LoVo (cell line): ENCODE measurements around the gene NHP2.
"Not testable (repeated sequence)": the region's sequence is repeated elsewhere in the genome, so short reads cannot be mapped to it uniquely, and the experiment has no call there.

Experiments used
- DNase-seq: peaks from one replicate; pipeline ENCODE4 v3.0.0-alpha.2; 2016; ENCODE audit warnings: low spot score

NHP2 gene

DNA sequence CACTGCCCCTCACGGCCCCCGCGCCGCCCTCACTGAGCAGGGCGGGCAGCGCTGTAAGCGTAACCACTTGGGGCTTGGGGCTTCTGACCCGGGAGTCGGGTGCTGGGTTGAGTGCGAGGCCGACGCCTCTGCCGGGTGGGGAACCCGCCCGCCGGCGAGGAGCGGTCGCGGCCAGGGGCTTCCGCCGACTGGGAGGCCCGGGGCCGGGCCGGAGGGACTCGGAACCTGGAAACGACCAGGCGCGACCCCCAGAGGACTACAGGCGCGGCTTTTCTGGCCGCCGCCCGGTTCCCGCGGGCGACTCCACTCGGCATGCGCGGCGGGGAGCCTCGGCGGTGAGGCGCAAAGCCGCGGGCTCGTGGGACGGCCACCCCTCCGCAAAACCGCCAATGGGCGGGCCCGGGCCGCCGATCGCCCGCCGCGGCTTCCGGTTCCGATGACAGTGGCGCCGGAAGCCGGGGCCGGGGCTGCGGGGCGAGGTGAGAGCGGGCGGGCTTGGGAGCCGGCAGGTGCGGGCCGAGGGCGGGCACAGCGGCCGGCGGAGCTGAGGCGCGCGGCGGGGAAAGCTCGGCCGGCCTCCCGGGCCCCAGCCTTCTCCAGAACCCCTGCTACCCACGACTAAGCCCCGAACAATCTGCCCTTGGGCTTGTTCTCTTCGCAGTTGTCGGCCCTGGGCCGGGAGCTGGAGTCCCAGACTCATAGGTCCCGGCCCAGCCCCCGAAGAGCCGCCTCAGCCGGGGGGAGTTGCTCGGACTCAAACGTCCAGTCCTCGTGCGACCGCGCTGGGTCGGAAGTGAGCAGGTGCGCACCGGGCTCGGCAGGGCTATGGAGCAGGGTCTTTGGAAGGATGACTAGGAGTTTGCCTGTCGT is 22.9 kb downstream of the NHP2 start, which contains the start of gene RMND5B:
RMND5B (plus strand) TSS at position 439 of the 870 bp plus-strand sequence. CDS start 7,106 bp downstream, outside the sequence.
- DNase-seq = peak; percentile 90

DNA sequence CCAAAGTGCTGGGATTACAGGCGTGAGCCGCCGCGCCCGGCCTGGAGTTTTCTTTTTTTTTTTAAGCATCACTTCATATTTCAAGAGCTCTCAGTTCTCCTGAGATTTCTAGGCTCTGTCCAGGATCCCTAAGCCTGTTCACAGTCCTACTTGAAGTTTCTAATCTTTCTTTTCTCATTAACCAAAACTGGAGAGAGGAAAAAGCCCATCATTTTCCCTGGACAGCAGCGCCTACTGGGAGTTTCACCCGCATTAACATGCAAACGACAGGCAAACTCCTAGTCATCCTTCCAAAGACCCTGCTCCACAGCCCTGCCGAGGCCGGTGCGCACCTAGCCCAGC is 23.5 kb downstream of the NHP2 start:
- DNase-seq = not testable (repeated sequence)

- no peak for DNase-seq
Observed at GRCh38 chr5:178129296-178129695, 24.4 kb downstream of the NHP2 start.

- not testable (repeated sequence) for DNase-seq
Observed at GRCh38 chr5:178127300-178128009, 26.2 kb downstream of the NHP2 start.

DNA sequence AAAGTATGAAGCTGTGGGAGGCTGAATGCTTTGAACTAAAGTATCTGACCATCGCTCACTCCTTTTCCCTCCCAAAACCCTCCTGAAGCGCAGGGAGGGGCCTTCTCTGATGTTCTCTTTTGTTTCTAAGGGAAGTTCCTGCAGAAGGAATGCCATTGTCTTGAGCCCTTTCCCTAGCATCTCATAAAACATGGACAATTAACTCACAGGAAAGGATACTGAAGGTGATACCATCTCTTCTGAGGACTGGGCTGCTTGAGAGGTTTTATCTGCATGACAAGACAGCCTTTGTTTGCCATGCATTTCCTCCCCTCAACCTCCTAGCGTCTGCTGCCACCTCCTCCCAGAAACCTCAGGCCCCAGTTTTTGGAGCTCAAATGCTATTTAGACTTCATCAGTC is 27.1 kb downstream of the NHP2 start:
- DNase-seq = no peak

DNA sequence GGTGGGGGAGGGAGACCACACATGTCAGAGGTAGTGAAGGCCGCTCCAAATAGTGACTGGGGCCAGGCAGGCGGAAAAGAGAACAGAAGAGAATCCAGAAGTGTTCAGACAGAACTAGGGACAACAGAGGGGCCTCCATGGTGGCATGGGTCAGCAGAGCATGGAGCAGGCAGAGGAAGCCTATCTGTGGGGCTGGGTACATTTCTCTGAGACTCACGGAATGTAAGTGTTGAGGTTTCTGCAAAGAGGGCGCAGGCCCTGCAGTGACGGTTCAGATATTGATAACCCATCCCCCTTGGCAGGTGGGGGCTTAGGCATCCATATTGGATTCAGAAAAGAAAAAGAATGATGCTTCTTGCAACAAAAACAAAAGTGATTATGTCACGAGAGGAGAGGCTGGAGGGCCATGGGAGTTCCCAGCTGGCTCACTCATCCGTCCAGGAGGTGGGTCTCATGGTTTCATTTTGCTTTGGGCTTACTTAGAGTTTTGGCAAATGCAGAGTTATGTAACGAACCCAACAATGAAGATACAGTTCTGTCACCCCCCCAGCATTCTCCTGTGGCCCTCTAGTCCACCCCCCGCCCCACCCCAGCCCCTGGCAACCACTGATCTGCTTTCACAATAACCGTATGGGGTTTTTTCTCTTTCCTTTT is 28.3 kb downstream of the NHP2 start:
- DNase-seq = no peak

- DNase-seq = no peak
Observed at GRCh38 chr5:178123966-178124925, 29.4 kb downstream of the NHP2 start.

DNA sequence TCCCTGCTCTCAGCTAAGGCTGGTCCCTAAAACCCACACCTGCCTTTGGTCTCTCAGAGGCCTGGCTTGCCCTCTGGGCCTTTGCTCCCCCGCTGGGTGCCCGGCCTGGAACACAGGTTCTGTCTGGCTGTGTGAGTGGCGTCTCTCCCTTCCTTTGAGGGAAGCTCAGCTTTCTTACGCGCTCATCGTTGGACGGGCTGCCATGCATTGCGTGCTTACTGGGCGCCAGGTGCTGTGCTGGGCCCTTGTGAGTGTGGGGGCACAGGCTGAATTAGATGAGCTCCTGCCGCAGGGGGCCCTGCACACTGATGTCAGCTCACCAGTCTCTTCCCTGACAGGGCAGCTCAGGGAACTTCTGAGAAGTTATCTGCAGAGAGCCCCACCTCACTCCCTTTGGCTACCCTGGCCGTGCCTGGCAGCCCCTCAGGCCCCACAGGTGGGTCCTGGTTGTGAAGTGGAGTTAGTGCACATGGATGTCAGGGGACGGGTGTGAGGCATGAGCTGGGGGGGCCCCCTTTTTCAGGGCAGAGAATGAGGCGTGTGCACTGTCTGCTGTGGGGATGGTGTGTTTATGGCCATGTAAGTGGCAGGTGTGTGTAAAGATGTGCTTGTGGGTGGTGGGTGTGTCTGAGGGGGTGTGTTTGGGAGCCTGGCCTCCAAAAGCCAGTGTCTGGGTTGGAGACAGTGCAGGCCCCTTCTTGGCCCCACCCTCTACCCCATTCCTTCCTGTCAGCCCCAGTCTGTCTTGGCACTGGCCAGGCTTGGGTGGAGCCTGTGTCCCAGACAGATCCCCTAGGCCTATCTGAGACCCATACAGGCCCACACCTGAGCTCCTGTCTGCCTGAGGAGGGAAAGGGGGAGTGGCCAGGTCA is 30.4 kb downstream of the NHP2 start:
- DNase-seq = no peak

DNA sequence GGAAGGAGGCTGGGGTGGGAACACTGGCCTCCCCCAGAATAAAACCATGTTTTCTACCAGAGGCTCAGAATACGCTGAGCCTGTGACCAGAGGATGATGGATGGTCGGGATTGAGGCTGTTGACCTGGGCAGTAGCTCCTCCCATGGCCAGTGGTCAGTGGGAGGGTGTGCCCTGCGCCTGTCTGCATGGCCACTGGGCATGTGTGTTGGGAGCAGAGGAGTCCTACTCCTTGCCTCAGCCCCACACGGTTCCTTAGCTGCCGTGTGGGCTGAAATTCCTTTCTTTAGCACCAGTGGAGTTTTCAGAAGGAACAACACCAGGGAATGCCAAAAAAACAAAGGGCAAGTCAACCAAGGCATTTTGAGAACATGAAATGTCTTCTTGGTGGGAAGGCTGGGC is 31.3 kb downstream of the NHP2 start:
- DNase-seq = no peak

GRCh38 chr5:178121391-178122276 is 32.1 kb downstream of the NHP2 start:
- DNase-seq = no peak

DNA sequence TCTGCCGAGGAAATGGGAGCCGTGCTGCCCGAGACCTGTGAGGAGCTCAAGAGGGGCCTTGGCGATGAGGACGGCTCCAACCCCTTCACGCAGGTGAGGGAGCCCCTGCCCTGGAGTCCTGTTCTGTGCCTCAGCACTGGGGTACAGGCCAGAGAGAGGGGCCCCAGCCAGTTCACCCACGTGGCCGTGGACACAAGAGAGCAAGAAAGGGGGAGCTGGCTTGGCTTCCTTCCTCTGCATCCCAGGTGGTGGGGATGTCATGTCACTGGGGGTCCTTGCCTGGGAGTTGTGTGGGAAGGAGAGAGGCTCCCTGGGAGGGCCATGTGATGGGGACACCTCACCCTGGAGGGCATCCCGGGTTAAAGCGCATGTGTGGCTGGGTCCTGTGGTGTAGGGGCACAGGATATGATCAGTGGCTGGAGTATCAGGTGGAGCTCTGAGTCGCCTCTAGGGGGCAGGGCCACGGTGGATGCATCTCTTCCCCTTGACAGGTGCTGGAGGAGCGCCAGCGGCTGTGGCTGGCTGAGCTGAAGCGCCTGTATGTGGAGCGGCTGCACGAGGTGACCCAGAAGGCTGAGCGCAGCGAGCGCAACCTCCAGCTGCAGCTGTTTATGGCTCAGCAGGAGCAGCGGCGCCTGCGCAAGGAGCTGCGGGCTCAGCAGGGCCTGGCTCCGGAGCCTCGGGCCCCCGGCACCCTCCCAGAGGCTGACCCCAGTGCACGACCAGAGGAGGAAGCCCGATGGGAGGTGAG is 32.9 kb downstream of the NHP2 start:
- no peak for DNase-seq

- no peak for DNase-seq
Observed at GRCh38 chr5:178119915-178120606, 33.6 kb downstream of the NHP2 start.

DNA sequence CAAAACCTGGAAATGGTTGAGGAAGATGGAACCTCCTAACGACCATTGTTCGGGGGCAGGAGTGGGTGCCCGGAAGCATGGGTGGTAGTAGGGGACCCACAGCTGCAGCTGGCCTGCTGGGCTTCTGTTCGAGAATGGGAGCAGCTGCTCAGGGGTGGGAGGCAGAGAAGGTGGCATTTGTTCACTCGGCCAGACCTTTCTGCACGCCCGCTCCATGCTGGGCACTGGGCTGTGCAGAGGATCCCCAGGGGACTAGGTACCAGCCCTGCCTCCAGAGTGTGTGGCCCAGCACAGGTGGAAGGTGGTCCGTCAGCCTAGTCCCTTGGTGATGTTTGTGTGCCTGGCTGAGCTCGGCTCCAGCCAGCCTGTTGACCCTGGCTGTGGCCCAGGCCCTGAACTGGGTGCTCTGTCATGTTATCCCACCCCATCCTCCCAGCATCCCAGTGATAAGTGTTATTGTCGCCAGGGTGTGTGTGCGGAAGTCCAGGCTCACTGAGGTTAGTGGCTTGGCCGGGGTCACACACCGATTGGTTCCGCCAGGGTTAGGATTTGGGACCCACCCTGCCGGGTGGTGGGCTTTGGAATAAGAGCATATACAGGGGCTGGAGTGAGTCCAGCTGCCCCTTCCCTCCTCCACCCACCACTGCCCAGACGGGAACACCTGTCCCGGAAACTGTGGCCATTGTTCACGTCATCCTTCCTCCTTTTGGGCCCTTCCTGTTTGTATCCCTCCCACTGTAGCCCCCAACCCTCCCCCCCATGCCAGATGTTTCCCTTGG is 35.6 kb downstream of the NHP2 start:
- no peak for DNase-seq

DNA sequence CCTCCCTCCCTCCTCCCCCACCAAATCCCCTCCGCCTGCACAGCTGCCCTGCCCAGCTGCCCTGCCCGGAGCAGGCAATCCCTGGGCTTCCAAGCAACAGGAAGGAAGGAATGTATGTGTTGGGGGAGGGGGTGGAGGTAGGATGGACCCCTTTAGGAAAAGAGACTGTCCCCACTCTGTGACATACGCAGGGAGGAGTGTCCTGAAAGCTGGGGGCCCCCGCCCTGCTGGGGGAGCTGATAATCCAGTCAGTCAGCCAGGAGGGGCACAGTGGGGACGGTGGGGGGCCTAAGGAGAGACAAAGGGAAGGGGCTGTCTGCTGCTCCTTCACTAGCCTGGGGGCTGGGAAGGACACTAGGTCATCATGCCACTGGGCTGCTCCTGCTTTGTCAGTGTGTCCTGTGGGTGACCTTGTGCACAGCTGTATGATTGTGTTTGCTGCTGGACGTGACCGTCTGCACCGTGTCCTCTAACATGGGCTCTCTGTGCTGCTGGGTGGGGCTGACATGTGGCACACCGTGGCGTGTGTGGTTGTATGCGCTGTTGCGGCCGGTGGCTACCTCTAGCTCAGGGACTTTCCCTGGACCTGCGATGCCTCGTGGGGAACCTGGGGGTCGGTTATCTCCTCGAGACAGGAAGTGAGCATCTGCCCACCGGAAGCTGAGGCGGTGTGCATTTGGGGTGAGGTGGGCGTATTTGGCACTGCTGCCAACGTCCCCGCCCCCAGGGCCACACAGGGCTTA is 37.4 kb downstream of the NHP2 start:
- no peak for DNase-seq

DNA sequence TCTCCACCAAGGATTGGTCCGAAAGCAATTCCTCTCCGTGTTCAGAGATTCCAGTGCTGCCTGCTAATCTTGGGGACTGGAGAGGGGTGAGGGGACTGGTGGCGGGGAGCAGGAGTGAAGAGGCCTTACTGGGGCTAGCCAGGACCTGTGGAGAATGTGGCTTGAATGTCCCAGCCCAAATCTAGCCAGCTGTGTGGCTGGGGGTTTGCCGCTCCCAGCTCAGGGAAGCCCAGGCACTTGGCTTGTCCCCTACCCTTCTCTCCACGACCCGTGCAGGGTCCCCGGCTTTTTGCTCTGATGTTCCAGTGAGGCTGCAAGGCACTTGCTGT is 37.9 kb downstream of the NHP2 start:
- no peak for DNase-seq

- no peak for DNase-seq
Observed at GRCh38 chr5:178115136-178115813, 38.4 kb downstream of the NHP2 start.
